IPS-18a (cell line): ENCODE results near the gene LILRB4.
"Not testable (repeated sequence)": the region's sequence is repeated elsewhere in the genome, so short reads cannot be mapped to it uniquely, and the experiment has no call there.

Source experiments
- H3K27ac ChIP-seq: one replicate; pipeline ENCODE4 v1.5.1; 2013; ENCODE audit warnings: low read length
- H3K27me3 ChIP-seq: one replicate; pipeline ENCODE4 v1.6.1; 2013; ENCODE audit warnings: mild to moderate bottlenecking, low read length; ENCODE audit not compliant: control insufficient read depth, insufficient read depth
- H3K36me3 ChIP-seq: one replicate; pipeline ENCODE4 v1.6.1; 2013; ENCODE audit warnings: low read depth, low read length; ENCODE audit not compliant: control insufficient read depth
- H3K4me1 ChIP-seq: one replicate; pipeline ENCODE4 v1.6.1; 2013; ENCODE audit warnings: low read depth, low read length; ENCODE audit not compliant: control insufficient read depth
- H3K4me3 ChIP-seq: one replicate; pipeline ENCODE4 v1.5.1; 2013; ENCODE audit warnings: low read length
- H3K9ac ChIP-seq: one replicate; pipeline ENCODE4 v1.6.1; 2013; ENCODE audit warnings: mild to moderate bottlenecking, low read length, moderate library complexity
- H3K9me3 ChIP-seq: one replicate; pipeline ENCODE4 v1.6.1; 2013; ENCODE audit warnings: low read depth, low read length; ENCODE audit not compliant: control insufficient read depth

LILRB4 gene

GRCh38 chr19:54631489-54632337 lies 31.1 kb upstream of the LILRB4 start:
- not testable (repeated sequence) for H3K4me3 ChIP-seq, H3K27ac ChIP-seq, H3K4me1 ChIP-seq, H3K27me3 ChIP-seq, H3K9ac ChIP-seq, H3K36me3 ChIP-seq
- peaks cover 42% of the 10 kb centered on the region for H3K9me3 ChIP-seq

DNA sequence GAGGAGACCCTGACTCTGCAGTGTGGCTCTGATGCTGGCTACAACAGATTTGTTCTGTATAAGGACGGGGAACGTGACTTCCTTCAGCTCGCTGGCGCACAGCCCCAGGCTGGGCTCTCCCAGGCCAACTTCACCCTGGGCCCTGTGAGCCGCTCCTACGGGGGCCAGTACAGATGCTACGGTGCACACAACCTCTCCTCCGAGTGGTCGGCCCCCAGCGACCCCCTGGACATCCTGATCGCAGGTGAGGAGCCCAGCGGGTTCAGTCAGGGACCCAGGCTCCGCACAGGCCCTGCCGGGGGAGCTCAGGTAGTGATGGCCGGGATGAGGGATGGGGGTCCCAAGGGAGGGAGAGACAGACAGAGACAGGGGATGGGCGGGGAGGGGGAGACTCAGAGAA lies 30.3 kb upstream of the LILRB4 start:
- not testable (repeated sequence) for H3K4me3 ChIP-seq, H3K9ac ChIP-seq, H3K27me3 ChIP-seq, H3K4me1 ChIP-seq, H3K27ac ChIP-seq, H3K36me3 ChIP-seq
- peaks cover 43% of the 10 kb centered on the region for H3K9me3 ChIP-seq

DNA sequence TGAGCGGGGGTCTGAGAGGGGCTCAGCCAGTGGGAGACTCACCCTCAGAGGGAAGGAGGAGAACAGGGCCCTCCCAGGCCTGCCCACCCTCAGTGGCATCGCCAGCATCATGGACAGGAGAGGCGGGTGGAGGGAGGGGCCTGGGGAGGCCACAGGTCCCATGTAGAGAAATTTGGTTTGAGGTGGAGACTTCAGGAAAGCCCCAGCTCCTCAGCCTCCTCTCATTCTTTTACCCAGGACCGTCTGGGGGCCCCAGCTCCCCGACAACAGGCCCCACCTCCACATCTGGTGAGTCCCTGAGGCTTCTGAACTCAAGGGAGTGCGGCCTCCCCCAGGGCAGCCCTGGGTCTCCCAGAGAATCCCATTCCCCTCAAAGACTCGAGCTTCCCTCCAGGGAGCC lies 29.4 kb upstream of the LILRB4 start:
- Histone ChIP-seq H3K36me3 (no peaks in the 10 kb centered on the region), H3K27ac (no peak overlapping the region), H3K9ac (no peak overlapping the region), H3K27me3 (no peaks in the 10 kb centered on the region), H3K4me1 (no peaks in the 10 kb centered on the region), H3K4me3 (no peak overlapping the region), H3K9me3 (peaks cover 40% of the 10 kb centered on the region)

GRCh38 chr19:54636081-54636480 lies 26.7 kb upstream of the LILRB4 start:
- H3K4me1 ChIP-seq, H3K27me3 ChIP-seq, H3K27ac ChIP-seq, H3K4me3 ChIP-seq, H3K9ac ChIP-seq, H3K36me3 ChIP-seq: not testable (repeated sequence)
- peaks cover 35% of the 10 kb centered on the region for H3K9me3 ChIP-seq

GRCh38 chr19:54638683-54639082 lies 24.1 kb upstream of the LILRB4 start:
- H3K4me1 ChIP-seq: no peaks in the 10 kb centered on the region
- peaks cover 33% of the 10 kb centered on the region for H3K9me3 ChIP-seq
- no peak overlapping the region for H3K4me3 ChIP-seq
- H3K27ac ChIP-seq: no peak overlapping the region
- no peak overlapping the region for H3K9ac ChIP-seq
- H3K27me3 ChIP-seq: no peaks in the 10 kb centered on the region
- no peaks in the 10 kb centered on the region for H3K36me3 ChIP-seq

GRCh38 chr19:54642953-54643352 lies 19.8 kb upstream of the LILRB4 start:
- H3K36me3 ChIP-seq, H3K9ac ChIP-seq, H3K27ac ChIP-seq, H3K27me3 ChIP-seq, H3K4me1 ChIP-seq, H3K4me3 ChIP-seq: not testable (repeated sequence)
- peaks cover 40% of the 10 kb centered on the region for H3K9me3 ChIP-seq

- H3K4me3 ChIP-seq, H3K4me1 ChIP-seq, H3K27me3 ChIP-seq, H3K36me3 ChIP-seq, H3K9ac ChIP-seq, H3K27ac ChIP-seq: not testable (repeated sequence)
- peaks cover 42% of the 10 kb centered on the region for H3K9me3 ChIP-seq
These were observed 19.2 kb upstream of the LILRB4 start for GRCh38 chr19:54643583-54643982.

DNA sequence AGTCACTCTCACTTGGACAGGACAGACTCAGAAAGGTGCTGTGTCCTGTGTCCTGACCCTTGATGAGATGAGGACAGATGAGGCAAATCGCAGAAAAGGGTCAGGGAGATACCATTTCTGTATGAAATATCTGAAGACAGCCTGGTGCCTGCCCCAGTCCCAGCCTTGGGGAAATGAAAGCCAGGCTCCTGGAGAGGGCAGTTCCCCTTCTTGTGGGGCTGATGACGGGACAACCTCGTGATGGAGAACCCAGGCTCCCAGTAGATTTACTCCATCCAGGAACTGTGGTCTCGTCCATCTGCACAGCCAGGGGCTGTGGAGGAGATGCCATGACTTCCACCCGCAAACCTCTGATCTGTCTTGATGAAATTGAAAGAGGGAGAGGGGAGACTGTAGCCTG lies 18.7 kb upstream of the LILRB4 start:
- Histone ChIP-seq H3K4me3 (no peak overlapping the region), H3K27me3 (no peaks in the 10 kb centered on the region), H3K9ac (no peak overlapping the region), H3K9me3 (peaks cover 42% of the 10 kb centered on the region), H3K36me3 (no peaks in the 10 kb centered on the region), H3K4me1 (no peaks in the 10 kb centered on the region), H3K27ac (no peak overlapping the region)

DNA sequence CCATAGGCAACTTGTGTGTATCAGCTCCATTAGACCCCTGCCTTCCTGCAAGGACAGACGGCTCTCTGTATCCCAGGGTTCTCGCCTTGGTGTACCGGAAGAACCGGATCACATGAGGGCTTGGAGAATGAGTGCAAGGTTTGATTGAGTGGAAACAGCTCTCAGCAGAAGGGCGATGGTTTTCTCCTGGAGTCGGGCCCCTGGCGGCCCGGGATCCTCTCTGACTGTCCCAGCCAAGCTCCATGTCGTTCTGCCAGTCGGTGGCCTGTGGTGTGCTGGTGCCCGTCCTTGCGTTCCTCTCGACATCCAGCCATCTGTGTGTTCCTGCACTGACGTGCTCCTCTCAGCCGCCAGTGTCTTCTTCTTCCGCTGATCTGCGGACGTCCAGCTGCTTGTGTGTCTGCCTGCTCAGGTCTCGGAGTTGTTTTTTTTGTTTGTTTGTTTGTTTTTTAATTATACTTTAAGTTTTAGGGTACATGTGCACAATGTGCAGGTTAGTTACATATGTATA lies 16.4 kb upstream of the LILRB4 start:
- Histone ChIP-seq H3K9me3 (peaks cover 36% of the 10 kb centered on the region), H3K36me3 (no peaks in the 10 kb centered on the region), H3K4me1 (no peaks in the 10 kb centered on the region), H3K4me3 (no peak overlapping the region), H3K9ac (no peak overlapping the region), H3K27ac (no peak overlapping the region), H3K27me3 (no peaks in the 10 kb centered on the region)

DNA sequence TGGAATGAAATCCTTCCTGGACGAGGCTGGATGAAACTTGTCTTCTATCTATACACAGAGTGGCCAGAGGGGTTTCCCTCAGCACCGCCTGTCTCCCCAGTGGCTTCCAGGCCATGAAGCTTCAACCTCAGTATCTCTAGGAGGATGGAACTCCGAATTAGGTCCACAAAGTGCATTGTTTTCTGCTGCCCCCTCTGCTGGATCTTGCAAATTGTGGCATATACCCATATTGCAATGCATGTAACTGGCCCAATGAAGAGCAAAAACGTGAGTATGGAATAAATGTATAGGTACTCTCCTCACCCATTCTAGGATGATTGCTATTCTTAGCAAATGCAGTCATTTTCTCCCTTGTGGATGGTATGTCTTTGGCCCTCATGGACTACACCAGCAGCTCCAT lies 14.7 kb upstream of the LILRB4 start:
- no peak overlapping the region for H3K9ac ChIP-seq
- no peak overlapping the region for H3K4me3 ChIP-seq
- no peaks in the 10 kb centered on the region for H3K27me3 ChIP-seq
- no peaks in the 10 kb centered on the region for H3K4me1 ChIP-seq
- H3K36me3 ChIP-seq: no peaks in the 10 kb centered on the region
- H3K9me3 ChIP-seq: peaks cover 51% of the 10 kb centered on the region
- H3K27ac ChIP-seq: no peak overlapping the region

DNA sequence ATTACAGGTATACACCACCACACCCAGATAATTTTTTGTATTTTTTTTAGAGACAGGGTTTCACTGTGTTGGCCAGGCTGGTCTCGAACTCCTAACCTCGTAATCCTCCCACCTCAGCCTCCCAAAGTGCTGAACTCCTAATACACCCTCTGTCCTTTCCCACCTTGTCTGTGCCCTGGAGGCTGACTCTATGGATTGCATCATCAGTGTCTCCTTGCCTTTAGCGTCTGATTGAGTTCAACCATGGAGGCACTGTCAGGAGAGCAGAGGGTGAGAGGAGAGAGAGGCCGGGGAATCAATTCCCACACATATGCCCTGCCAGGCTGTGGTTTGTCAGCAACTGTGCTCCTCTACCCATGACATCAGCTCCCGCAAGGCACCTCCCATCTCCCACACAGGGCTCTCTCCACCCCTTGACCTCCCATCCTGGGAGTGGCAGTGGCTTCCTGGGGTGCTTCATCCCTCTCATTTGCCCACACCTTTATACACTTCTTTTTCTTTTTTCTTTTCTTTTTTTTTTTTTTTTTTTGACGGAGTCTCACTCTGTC lies 12.6 kb upstream of the LILRB4 start:
- peaks cover 53% of the 10 kb centered on the region for H3K9me3 ChIP-seq

More for the DNA sequence above, 12.6 kb upstream of the LILRB4 start:
- H3K9ac ChIP-seq: no peak overlapping the region
- no peak overlapping the region for H3K4me3 ChIP-seq
- H3K27ac ChIP-seq: no peak overlapping the region
- no peaks in the 10 kb centered on the region for H3K4me1 ChIP-seq
- H3K27me3 ChIP-seq: no peaks in the 10 kb centered on the region
- H3K36me3 ChIP-seq: no peaks in the 10 kb centered on the region
